ENCODE data around the gene BRME1.
"Not testable (repeated sequence)": the region's sequence is repeated elsewhere in the genome, so short reads cannot be mapped to it uniquely, and the experiment has no call there.

BRME1 gene

DNA sequence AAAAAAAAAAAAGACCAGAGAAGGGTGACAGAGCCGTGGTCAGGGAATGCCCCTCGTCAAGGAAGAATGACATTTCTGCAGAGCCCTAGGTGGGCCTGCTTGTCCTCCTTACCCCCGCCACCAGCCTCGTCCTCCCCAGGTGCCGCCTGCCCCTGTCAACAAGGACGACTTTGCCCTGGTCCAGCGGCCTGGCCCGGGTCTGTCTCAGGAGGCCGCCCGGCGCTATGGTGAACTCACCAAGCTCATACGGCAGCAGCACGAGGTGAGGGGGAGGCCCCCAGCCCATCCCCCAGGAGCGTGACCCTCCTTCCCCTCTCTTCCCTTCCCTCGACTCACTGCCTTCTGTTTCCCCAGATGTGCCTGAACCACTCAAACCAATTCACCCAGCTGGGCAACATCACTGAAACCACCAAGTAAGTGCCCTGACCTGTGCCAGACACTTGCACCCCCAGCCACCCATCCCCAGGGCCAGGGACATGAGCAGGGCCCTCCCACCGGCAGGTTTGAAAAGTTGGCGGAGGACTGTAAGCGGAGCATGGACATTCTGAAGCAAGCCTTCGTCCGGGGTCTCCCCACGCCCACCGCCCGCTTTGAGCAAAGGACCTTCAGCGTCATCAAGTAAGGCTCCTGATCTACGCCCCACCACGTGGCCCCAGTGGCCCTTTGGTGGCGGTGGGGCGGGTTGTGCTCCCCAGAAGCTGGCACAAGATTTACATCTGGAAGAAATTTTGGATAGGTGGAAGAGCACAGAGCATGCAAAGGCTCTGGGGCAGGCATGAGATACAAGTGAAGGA lies 17.5 kb upstream of the BRME1 start:
- Histone ChIP-seq H3K79me2 (ENCODE audit: control insufficient read depth, insufficient read depth, low read length, poor library complexity) (no peaks in the 10 kb centered on the region), H3K9ac (ENCODE audit: low read length) (no peak overlapping the region), H4K12ac (ENCODE audit: low read depth, low read length) (no peak overlapping the region), H2AK5ac (ENCODE audit: low read length) (no peak overlapping the region), H3K4me3 (ENCODE audit: low read depth, low read length) (no peak overlapping the region), H3K23ac (ENCODE audit: low read length) (no peak overlapping the region), H2BK120ac (ENCODE audit: insufficient read depth, low read length, poor library complexity) (no peak overlapping the region), H3K18ac (ENCODE audit: low read length) (no peak overlapping the region), H3K4ac (ENCODE audit: low read depth, low read length) (no peak overlapping the region), H4K8ac (ENCODE audit: low read depth, low read length) (no peak overlapping the region), H3K79me1 (ENCODE audit: low read length) (no peaks in the 10 kb centered on the region), H3K9me3 (ENCODE audit: insufficient read depth, low read depth, low read length) (peaks cover 11% of the 10 kb centered on the region), H3K4me1 (ENCODE audit: control insufficient read depth in 1 of 2, insufficient read depth in 2 of 2, low read length in 2 of 2) (no peaks in the 10 kb centered on the region), H3K27ac (ENCODE audit: low read depth, low read length) (no peak overlapping the region), H2BK12ac (ENCODE audit: low read length) (no peak overlapping the region), H3K27me3 (ENCODE audit: insufficient read depth, low read length) (no peaks in the 10 kb centered on the region), H2BK5ac (ENCODE audit: low read depth, low read length, poor library complexity) (no peak overlapping the region), H3K36me3 (ENCODE audit: control insufficient read depth in 1 of 2, insufficient read depth in 2 of 2, low read length in 2 of 2) (peaks cover 51 to 69% of the 10 kb centered on the region in 2 experiments), H3K14ac (ENCODE audit: low read length) (no peak overlapping the region), H4K91ac (ENCODE audit: low read depth, low read length) (no peak overlapping the region), H3K4me2 (ENCODE audit: low read length) (no peak overlapping the region), H2AFZ (ENCODE audit: insufficient read depth, low read length, poor library complexity) (no peak overlapping the region)
- no peak for DNase-seq
- no CpG with 5 or more reads among the region's 28 CpGs for WGBS (ENCODE audit: extremely low coverage, insufficient coverage, insufficient read length)

GRCh38 chr19:13922118-13922517 lies 16.2 kb upstream of the BRME1 start:
- Histone ChIP-seq H3K36me3 (ENCODE audit: control insufficient read depth in 1 of 2, insufficient read depth in 2 of 2, low read length in 2 of 2) (peaks cover 46 to 65% of the 10 kb centered on the region in 2 experiments), H3K9me3 (ENCODE audit: insufficient read depth, low read depth, low read length) (peaks cover 10% of the 10 kb centered on the region)
- H3K14ac ChIP-seq (ENCODE audit: low read length); H3K23ac ChIP-seq (ENCODE audit: low read length); H3K4me1 ChIP-seq (ENCODE audit: control insufficient read depth in 1 of 2, insufficient read depth in 2 of 2, low read length in 2 of 2); H4K8ac ChIP-seq (ENCODE audit: low read depth, low read length); H3K79me2 ChIP-seq (ENCODE audit: control insufficient read depth, insufficient read depth, low read length, poor library complexity); H3K4ac ChIP-seq (ENCODE audit: low read depth, low read length); H2BK12ac ChIP-seq (ENCODE audit: low read length); H2AFZ ChIP-seq (ENCODE audit: insufficient read depth, low read length, poor library complexity); H3K18ac ChIP-seq (ENCODE audit: low read length); H2BK5ac ChIP-seq (ENCODE audit: low read depth, low read length, poor library complexity); H3K4me2 ChIP-seq (ENCODE audit: low read length); H3K27me3 ChIP-seq (ENCODE audit: insufficient read depth, low read length); DNase-seq; H2BK120ac ChIP-seq (ENCODE audit: insufficient read depth, low read length, poor library complexity); H3K79me1 ChIP-seq (ENCODE audit: low read length); H3K27ac ChIP-seq (ENCODE audit: low read depth, low read length); H3K4me3 ChIP-seq (ENCODE audit: low read depth, low read length); H4K91ac ChIP-seq (ENCODE audit: low read depth, low read length); H4K12ac ChIP-seq (ENCODE audit: low read depth, low read length); H3K9ac ChIP-seq (ENCODE audit: low read length); H2AK5ac ChIP-seq (ENCODE audit: low read length): not testable (repeated sequence)
- no CpG with 5 or more reads among the region's 6 CpGs for WGBS (ENCODE audit: extremely low coverage, insufficient coverage, insufficient read length)

GRCh38 chr19:13920940-13921747 lies 15.2 kb upstream of the BRME1 start:
- H3K14ac ChIP-seq (ENCODE audit: low read length), result no peak overlapping the region
- H3K9me3 ChIP-seq (ENCODE audit: insufficient read depth, low read depth, low read length), result peaks cover 10% of the 10 kb centered on the region
- H3K9ac ChIP-seq (ENCODE audit: low read length), result no peak overlapping the region
- H2AFZ ChIP-seq (ENCODE audit: insufficient read depth, low read length, poor library complexity), result no peak overlapping the region
- no peak overlapping the region for H3K4me3 ChIP-seq (ENCODE audit: low read depth, low read length)
- no peak overlapping the region for H2BK5ac ChIP-seq (ENCODE audit: low read depth, low read length, poor library complexity)
- peaks cover 37 to 55% of the 10 kb centered on the region in 2 experiments for H3K36me3 ChIP-seq (ENCODE audit: control insufficient read depth in 1 of 2, insufficient read depth in 2 of 2, low read length in 2 of 2)
- H3K23ac ChIP-seq (ENCODE audit: low read length), result no peak overlapping the region
- no peaks in the 10 kb centered on the region for H3K27me3 ChIP-seq (ENCODE audit: insufficient read depth, low read length)
- H2BK120ac ChIP-seq (ENCODE audit: insufficient read depth, low read length, poor library complexity), result no peak overlapping the region
- no peak overlapping the region for H3K18ac ChIP-seq (ENCODE audit: low read length)
- no peaks in the 10 kb centered on the region for H3K4me1 ChIP-seq (ENCODE audit: control insufficient read depth in 1 of 2, insufficient read depth in 2 of 2, low read length in 2 of 2)
- no peak overlapping the region for H3K4me2 ChIP-seq (ENCODE audit: low read length)
- no peak overlapping the region for H2AK5ac ChIP-seq (ENCODE audit: low read length)
- H3K79me2 ChIP-seq (ENCODE audit: control insufficient read depth, insufficient read depth, low read length, poor library complexity), result no peaks in the 10 kb centered on the region
- peak; percentile 45 to 70 for DNase-seq
- H3K79me1 ChIP-seq (ENCODE audit: low read length), result no peaks in the 10 kb centered on the region
- H3K27ac ChIP-seq (ENCODE audit: low read depth, low read length), result no peak overlapping the region
- no peak overlapping the region for H4K91ac ChIP-seq (ENCODE audit: low read depth, low read length)
- no peak overlapping the region for H2BK12ac ChIP-seq (ENCODE audit: low read length)
- no CpG with 5 or more reads among the region's 2 CpGs for WGBS (ENCODE audit: extremely low coverage, insufficient coverage, insufficient read length)
- H3K4ac ChIP-seq (ENCODE audit: low read depth, low read length), result no peak overlapping the region
- no peak overlapping the region for H4K8ac ChIP-seq (ENCODE audit: low read depth, low read length)
- no peak overlapping the region for H4K12ac ChIP-seq (ENCODE audit: low read depth, low read length)

DNA sequence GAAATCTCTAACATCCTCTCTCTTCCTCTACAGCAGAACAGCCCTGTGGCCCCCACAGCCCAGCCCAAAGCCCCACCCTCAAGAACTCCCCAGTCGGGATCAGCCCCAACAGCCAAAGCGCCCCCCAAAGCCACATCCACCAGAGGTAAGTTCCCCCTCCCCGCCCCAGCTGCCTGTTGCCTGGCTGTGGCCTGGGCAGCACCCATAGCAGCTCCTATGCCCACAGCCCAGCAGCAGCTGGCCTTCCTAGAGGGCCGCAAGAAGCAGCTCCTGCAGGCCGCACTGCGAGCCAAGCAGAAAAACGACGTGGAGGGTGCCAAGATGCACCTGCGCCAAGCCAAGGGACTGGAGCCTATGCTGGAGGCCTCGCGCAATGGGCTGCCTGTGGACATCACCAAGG lies 14.6 kb upstream of the BRME1 start:
- DNase-seq, result no peak
- Histone ChIP-seq H3K9me3 (ENCODE audit: insufficient read depth, low read depth, low read length) (peaks cover 10% of the 10 kb centered on the region), H3K18ac (ENCODE audit: low read length) (no peak overlapping the region), H3K27me3 (ENCODE audit: insufficient read depth, low read length) (no peaks in the 10 kb centered on the region), H3K27ac (ENCODE audit: low read depth, low read length) (no peak overlapping the region), H2AFZ (ENCODE audit: insufficient read depth, low read length, poor library complexity) (no peak overlapping the region), H3K4me2 (ENCODE audit: low read length) (no peak overlapping the region), H3K79me1 (ENCODE audit: low read length) (no peaks in the 10 kb centered on the region), H3K23ac (ENCODE audit: low read length) (no peak overlapping the region), H2BK12ac (ENCODE audit: low read length) (no peak overlapping the region), H3K79me2 (ENCODE audit: control insufficient read depth, insufficient read depth, low read length, poor library complexity) (no peaks in the 10 kb centered on the region), H3K4me1 (ENCODE audit: control insufficient read depth in 1 of 2, insufficient read depth in 2 of 2, low read length in 2 of 2) (no peaks in the 10 kb centered on the region), H4K12ac (ENCODE audit: low read depth, low read length) (no peak overlapping the region), H3K36me3 (ENCODE audit: control insufficient read depth in 1 of 2, insufficient read depth in 2 of 2, low read length in 2 of 2) (peaks cover 41 to 57% of the 10 kb centered on the region in 2 experiments), H3K9ac (ENCODE audit: low read length) (no peak overlapping the region), H2BK5ac (ENCODE audit: low read depth, low read length, poor library complexity) (no peak overlapping the region), H2AK5ac (ENCODE audit: low read length) (no peak overlapping the region), H4K91ac (ENCODE audit: low read depth, low read length) (no peak overlapping the region), H3K14ac (ENCODE audit: low read length) (no peak overlapping the region), H2BK120ac (ENCODE audit: insufficient read depth, low read length, poor library complexity) (no peak overlapping the region), H3K4ac (ENCODE audit: low read depth, low read length) (no peak overlapping the region), H3K4me3 (ENCODE audit: low read depth, low read length) (no peak overlapping the region), H4K8ac (ENCODE audit: low read depth, low read length) (no peak overlapping the region)
- no CpG with 5 or more reads among the region's 11 CpGs for WGBS (ENCODE audit: extremely low coverage, insufficient coverage, insufficient read length)
